Hematopoietic multipotent progenitor cell treated with erythropoietin and hydrocortisone succinate and interleukin-3 and kit ligand, for 15 days (in vitro differentiated cells): ENCODE results near the gene IGF2BP3.
"Not testable (repeated sequence)": the region's sequence is repeated elsewhere in the genome, so short reads cannot be mapped to it uniquely, and the experiment has no call there.

ENCODE experiments used
- DNase-seq: peaks from one replicate; pipeline ENCODE4 v3.0.0-alpha.2; 2015; ENCODE audit warnings: low spot score

IGF2BP3 gene

GRCh38 chr7:23422384-23422783, 47.9 kb downstream of the IGF2BP3 start:
- DNase-seq = no peak

GRCh38 chr7:23419845-23420244, 50.4 kb downstream of the IGF2BP3 start:
- no peak for DNase-seq

GRCh38 chr7:23419160-23419559, 51.1 kb downstream of the IGF2BP3 start:
- DNase-seq = no peak

- DNase-seq = no peak
Observed at GRCh38 chr7:23418046-23418445, 52.2 kb downstream of the IGF2BP3 start.

- DNase-seq = no peak
Observed at GRCh38 chr7:23415198-23415597, 55.1 kb downstream of the IGF2BP3 start.

- no peak for DNase-seq
Observed at GRCh38 chr7:23410446-23411183, 59.7 kb downstream of the IGF2BP3 start.

- DNase-seq = not testable (repeated sequence)
Observed at GRCh38 chr7:23406564-23406963, 63.7 kb downstream of the IGF2BP3 start.

- no peak for DNase-seq
Observed at GRCh38 chr7:23405240-23405618, 65.1 kb downstream of the IGF2BP3 start.

GRCh38 chr7:23404546-23405239, 65.6 kb downstream of the IGF2BP3 start:
- no peak for DNase-seq

- no peak for DNase-seq
Observed at GRCh38 chr7:23403970-23404369, 66.3 kb downstream of the IGF2BP3 start.

GRCh38 chr7:23398090-23398489, 72.2 kb downstream of the IGF2BP3 start:
- not testable (repeated sequence) for DNase-seq

- no peak for DNase-seq
Observed at GRCh38 chr7:23397241-23397640, 73.0 kb downstream of the IGF2BP3 start.

- DNase-seq = no peak
Observed at GRCh38 chr7:23396222-23397015, 73.9 kb downstream of the IGF2BP3 start.

GRCh38 chr7:23394488-23395171, 75.7 kb downstream of the IGF2BP3 start:
- no peak for DNase-seq

- no peak for DNase-seq
Observed at GRCh38 chr7:23393636-23394035, 76.7 kb downstream of the IGF2BP3 start.

- DNase-seq = no peak
Observed at GRCh38 chr7:23389701-23390100, 80.6 kb downstream of the IGF2BP3 start.

GRCh38 chr7:23387583-23387982, 82.7 kb downstream of the IGF2BP3 start:
- DNase-seq = no peak

- no peak for DNase-seq
Observed at GRCh38 chr7:23385140-23385539, 85.2 kb downstream of the IGF2BP3 start.

- no peak for DNase-seq
Observed at GRCh38 chr7:23383225-23383624, 87.1 kb downstream of the IGF2BP3 start.

- DNase-seq = no peak
Observed at GRCh38 chr7:23380961-23381360, 89.3 kb downstream of the IGF2BP3 start.

- DNase-seq = no peak
Observed at GRCh38 chr7:23380556-23380955, 89.7 kb downstream of the IGF2BP3 start.

GRCh38 chr7:23378996-23379395, 91.3 kb downstream of the IGF2BP3 start:
- DNase-seq = no peak
